ENCODE data around the gene NEUROG3. TPM values are rescaled to one million over a fixed set of nuclear protein-coding genes. Genes with fewer than 3 reads are reported as not detected.

The NEUROG3 gene
- total and polyA plus RNA-seq, 8 donors: not detected

DNA sequence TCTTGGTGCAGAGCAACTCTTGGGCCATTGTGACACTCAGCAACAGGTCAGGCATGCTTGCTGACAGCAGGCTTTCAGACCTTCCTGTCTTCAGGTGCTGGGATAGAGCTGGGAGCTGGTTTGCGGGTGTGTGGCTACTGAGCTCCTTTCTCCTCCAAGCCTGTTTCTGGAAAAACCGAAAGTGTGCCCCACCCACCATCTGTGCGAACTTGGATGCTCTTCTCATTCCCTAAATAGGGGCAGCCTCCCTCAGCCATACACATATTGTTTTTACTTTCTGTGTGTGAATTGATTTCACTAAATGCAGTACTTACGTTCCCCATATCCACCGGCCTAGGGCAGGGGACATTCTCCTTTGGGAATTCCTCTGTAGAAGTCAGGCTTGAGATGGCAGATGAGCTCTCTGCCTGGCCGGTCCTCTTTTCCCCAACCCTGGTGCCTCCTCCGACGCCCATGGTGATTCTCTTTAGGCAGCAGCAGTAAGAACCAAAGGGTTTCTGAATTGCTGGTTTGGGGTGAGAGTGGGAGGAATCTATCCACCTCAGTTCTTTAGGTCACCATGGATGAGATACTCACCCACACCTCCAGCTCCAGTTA is 6.3 kb upstream of the NEUROG3 start:
- H3K27me3 ChIP-seq: peaks cover 18 to 73% (median 56%) of the 10 kb centered on the region in 3 donors
- H3K9me3 ChIP-seq: peaks cover 0 to 6% (median 2%) of the 10 kb centered on the region in 4 donors
- intact Hi-C loops (cut with DNase I; ENCODE audit: low total_unique reads): no loop called here
- H3K4me3 ChIP-seq: no peak overlapping the region
- H3K27ac ChIP-seq: no peak overlapping the region
- DNase-seq: no peak
- peaks cover 2 to 10% (median 4%) of the 10 kb centered on the region in 4 donors for H3K4me1 ChIP-seq
- no peak for TF ChIP-seq POLR2AphosphoS5 (IDR thresholded peaks at IDR 0.05)
- TF ChIP-seq, protein P1, sequence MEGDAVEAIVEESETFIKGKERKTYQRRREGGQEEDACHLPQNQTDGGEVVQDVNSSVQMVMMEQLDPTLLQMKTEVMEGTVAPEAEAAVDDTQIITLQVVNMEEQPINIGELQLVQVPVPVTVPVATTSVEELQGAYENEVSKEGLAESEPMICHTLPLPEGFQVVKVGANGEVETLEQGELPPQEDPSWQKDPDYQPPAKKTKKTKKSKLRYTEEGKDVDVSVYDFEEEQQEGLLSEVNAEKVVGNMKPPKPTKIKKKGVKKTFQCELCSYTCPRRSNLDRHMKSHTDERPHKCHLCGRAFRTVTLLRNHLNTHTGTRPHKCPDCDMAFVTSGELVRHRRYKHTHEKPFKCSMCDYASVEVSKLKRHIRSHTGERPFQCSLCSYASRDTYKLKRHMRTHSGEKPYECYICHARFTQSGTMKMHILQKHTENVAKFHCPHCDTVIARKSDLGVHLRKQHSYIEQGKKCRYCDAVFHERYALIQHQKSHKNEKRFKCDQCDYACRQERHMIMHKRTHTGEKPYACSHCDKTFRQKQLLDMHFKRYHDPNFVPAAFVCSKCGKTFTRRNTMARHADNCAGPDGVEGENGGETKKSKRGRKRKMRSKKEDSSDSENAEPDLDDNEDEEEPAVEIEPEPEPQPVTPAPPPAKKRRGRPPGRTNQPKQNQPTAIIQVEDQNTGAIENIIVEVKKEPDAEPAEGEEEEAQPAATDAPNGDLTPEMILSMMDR (IDR thresholded peaks at IDR 0.05): no peak
- no peak for TF ChIP-seq POLR2A (IDR thresholded peaks at IDR 0.05)
- no peak for TF ChIP-seq EP300 (IDR thresholded peaks at IDR 0.05)
- no peaks in the 10 kb centered on the region for H3K36me3 ChIP-seq
- 14 to 18% (median 16%) methylated on average over 8 of the region's 8 CpGs for WGBS, 5 donors

DNA sequence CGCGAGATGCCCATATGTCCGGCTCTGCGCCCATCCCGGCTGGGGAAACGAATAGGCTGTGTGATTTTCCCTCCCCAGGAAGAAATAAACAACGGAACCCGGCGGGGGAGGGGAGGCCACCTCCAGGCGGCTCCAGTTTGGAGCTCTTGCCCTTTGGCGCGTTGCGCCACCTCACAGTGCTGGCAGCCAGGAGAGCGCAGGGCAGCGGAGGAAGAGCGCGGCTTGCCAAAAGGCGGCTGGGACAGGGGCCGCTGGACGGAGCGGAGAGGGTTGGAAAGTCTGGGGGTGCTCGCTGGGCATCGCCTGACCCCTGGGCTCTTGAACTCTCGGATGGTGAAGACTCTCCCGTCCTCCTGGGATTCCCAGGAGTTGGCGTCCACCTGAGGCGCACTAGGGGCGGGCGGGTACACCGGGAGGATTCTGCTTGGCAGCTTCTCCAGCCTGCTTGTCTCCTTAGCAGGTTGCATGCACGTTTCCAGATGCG is 5.3 kb upstream of the NEUROG3 start:
- WGBS, 5 donors: 4 to 8% (median 5%) methylated on average over 19 to 32 of the region's 32 CpGs
- intact Hi-C loops (cut with DNase I; ENCODE audit: low total_unique reads): no loop called here
- TF ChIP-seq POLR2AphosphoS5 (IDR thresholded peaks at IDR 0.05) (no peak), POLR2A (IDR thresholded peaks at IDR 0.05) (no peak), EP300 (IDR thresholded peaks at IDR 0.05) (no peak)
- TF ChIP-seq, protein P1 (IDR thresholded peaks at IDR 0.05): no peak
- peaks cover 0 to 6% (median 2%) of the 10 kb centered on the region in 4 donors for H3K9me3 ChIP-seq
- no peak overlapping the region for H3K27ac ChIP-seq
- H3K4me3 ChIP-seq: no peak overlapping the region
- H3K4me1 ChIP-seq: peaks cover 4 to 20% (median 11%) of the 10 kb centered on the region in 4 donors
- H3K36me3 ChIP-seq: no peaks in the 10 kb centered on the region
- no peak for DNase-seq
- peaks cover 24 to 83% (median 66%) of the 10 kb centered on the region in 3 donors for H3K27me3 ChIP-seq

DNA sequence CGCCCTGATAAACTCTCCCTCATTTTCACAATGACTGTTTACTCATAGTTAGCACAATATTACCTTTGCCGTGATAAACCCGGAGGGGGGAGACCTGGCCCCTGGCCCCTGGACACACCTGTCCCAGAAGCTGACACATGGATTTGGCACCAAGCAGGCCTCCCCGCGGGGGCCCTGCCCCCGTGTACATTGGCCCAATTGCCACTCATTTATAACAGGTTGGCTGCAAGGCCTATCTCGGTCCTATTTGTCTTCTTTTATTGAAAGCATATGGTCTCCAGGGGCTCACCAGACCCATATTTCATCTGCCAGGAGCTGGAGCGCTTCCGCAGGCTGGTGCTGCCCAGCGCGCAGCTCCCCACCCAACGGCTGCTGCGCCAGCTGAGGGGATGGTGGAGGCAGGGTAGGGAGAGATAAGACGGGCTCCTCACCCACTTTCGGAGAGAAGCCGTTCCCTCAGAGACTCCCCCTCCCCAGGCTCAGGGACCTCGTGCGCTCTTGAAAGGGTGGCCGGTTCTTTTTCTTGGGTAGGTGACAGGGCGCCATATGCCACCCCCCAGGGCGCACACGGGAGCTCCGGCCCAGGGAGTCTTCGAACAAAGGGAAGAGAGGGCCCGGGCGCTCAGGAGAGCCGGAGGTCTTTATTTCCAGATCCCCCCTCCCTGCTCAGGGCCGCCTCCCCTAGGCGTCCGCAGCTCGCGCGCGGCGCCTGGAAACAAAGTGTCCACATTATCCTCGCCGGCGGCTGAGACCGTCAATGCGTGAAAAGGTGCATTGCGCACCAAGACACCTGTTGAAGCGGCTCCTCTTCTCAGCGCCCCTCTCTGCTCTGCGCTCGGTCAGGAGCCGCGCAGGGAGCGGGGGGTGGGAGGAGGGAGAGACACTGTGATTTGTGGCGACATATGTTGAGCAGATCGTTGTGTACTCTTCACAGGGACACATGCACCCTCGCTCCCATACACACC is 4.3 kb upstream of the NEUROG3 start:
- TF ChIP-seq POLR2AphosphoS5 (IDR thresholded peaks at IDR 0.05) (no peak), POLR2A (IDR thresholded peaks at IDR 0.05) (no peak), EP300 (IDR thresholded peaks at IDR 0.05) (no peak)
- TF ChIP-seq, protein P1 (IDR thresholded peaks at IDR 0.05): no peak
- Histone ChIP-seq H3K4me1 (peaks cover 10 to 30% (median 21%) of the 10 kb centered on the region in 4 donors), H3K27me3 (peaks cover 34 to 93% (median 76%) of the 10 kb centered on the region in 3 donors), H3K4me3 (no peak overlapping the region), H3K27ac (no peak overlapping the region), H3K36me3 (no peaks in the 10 kb centered on the region), H3K9me3 (peaks cover 0 to 6% (median 2%) of the 10 kb centered on the region in 4 donors)
- 0 to 2% (median 1%) methylated on average over 17 to 51 of the region's 51 CpGs for WGBS, 5 donors
- peak in 1 of 2 donors; percentile 26 for DNase-seq
- intact Hi-C loops (cut with DNase I; ENCODE audit: low total_unique reads): no loop called here

DNA sequence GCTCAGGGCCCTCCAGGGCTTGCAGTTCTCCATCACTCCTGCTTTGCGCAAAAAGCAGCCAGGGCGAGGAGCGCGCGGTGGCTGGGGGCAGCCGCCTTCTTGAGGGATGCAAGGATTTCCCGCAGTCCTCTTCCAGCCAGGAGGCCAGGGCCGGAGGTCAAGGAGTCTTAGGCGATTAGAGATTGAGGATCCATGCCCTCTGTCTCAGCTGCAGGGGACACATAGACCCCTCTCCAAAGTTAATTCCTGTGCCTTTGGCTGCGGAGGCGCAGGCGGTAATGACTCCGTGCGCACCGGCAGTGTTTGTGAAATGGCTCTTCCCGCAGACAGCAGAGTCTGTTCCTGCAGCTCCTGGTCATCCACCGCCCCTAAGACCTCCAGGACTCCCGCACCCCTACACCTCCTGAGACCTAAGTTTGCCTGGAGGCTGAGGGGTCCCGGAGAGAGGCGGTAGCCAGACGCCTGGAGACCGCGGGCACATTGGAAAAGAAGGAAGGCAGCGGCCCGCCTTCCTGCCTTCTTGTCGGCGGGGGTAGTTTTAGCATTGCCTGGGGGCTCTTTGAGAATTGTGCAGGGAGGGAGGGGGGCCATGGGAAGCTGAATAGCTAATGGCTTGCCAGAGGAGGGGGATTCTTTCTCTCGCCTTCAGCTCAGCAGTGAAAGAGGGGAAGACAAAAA is 3.3 kb upstream of the NEUROG3 start:
- peaks cover 40 to 100% (median 87%) of the 10 kb centered on the region in 3 donors for H3K27me3 ChIP-seq
- peaks cover 10 to 41% (median 29%) of the 10 kb centered on the region in 4 donors for H3K4me1 ChIP-seq
- no peaks in the 10 kb centered on the region for H3K36me3 ChIP-seq
- WGBS, 5 donors: 2 to 7% (median 4%) methylated on average over 28 of the region's 28 CpGs
- no peak overlapping the region for H3K27ac ChIP-seq
- TF ChIP-seq POLR2AphosphoS5 (IDR thresholded peaks at IDR 0.05) (no peak), POLR2A (IDR thresholded peaks at IDR 0.05) (no peak), EP300 (IDR thresholded peaks at IDR 0.05) (no peak)
- TF ChIP-seq, protein P1 (IDR thresholded peaks at IDR 0.05): no peak
- peaks cover 0 to 6% (median 2%) of the 10 kb centered on the region in 4 donors for H3K9me3 ChIP-seq
- intact Hi-C loops (cut with DNase I; ENCODE audit: low total_unique reads): no loop called here
- no peak for DNase-seq
- no peak overlapping the region for H3K4me3 ChIP-seq

Measured in stomach (tissue), 9 donors.